ENCODE measurements around the gene JUP.
A peak's percentile ranks its signal among the peaks of the same experiment; 100 is the strongest.
"Not testable (repeated sequence)": the region's sequence is repeated elsewhere in the genome, so short reads cannot be mapped to it uniquely, and the experiment has no call there.

Gene JUP

GRCh38 chr17:41786227-41787020 lies at the start of gene JUP:
JUP (minus strand) TSS chr17:41786711; CDS start chr17:41771854, 14,857 bp downstream.
- DNase-seq: peak; percentile 99

GRCh38 chr17:41835800-41836549 lies 49.5 kb upstream of the JUP start, which contains the start of gene NT5C3B:
NT5C3B (minus strand) TSS chr17:41836232; CDS start chr17:41836193, 39 bp downstream.
- no peak for DNase-seq

- no peak for DNase-seq
Measured at GRCh38 chr17:41835214-41835799, 48.8 kb upstream of the JUP start.

- not testable (repeated sequence) for DNase-seq
Measured at GRCh38 chr17:41829961-41830360, 43.5 kb upstream of the JUP start.

GRCh38 chr17:41825175-41825845 lies 38.8 kb upstream of the JUP start:
- DNase-seq: no peak

- DNase-seq: no peak
Measured at GRCh38 chr17:41824086-41824485, 37.6 kb upstream of the JUP start.

- DNase-seq: no peak
Measured at GRCh38 chr17:41823580-41823979, 37.1 kb upstream of the JUP start.

GRCh38 chr17:41823141-41823524 lies 36.6 kb upstream of the JUP start:
- no peak for DNase-seq

- DNase-seq: no peak
Measured at GRCh38 chr17:41822216-41823140, 36.0 kb upstream of the JUP start.

GRCh38 chr17:41821776-41822175 lies 35.3 kb upstream of the JUP start:
- no peak for DNase-seq

GRCh38 chr17:41818024-41818423 lies 31.5 kb upstream of the JUP start:
- DNase-seq: no peak

GRCh38 chr17:41816637-41817320 lies 30.3 kb upstream of the JUP start:
- DNase-seq: no peak

- no peak for DNase-seq
Measured at GRCh38 chr17:41814195-41814594, 27.7 kb upstream of the JUP start.

- DNase-seq: no peak
Measured at GRCh38 chr17:41813699-41814124, 27.2 kb upstream of the JUP start.

GRCh38 chr17:41813152-41813680 lies 26.7 kb upstream of the JUP start:
- no peak for DNase-seq

- DNase-seq: peak; percentile 30
Measured at GRCh38 chr17:41812381-41813151, 26.1 kb upstream of the JUP start, which contains the start of gene FKBP10. FKBP10 (plus strand) TSS chr17:41813004; CDS start chr17:41813035, 31 bp downstream.

GRCh38 chr17:41811549-41812380 lies 25.3 kb upstream of the JUP start, which contains the start of gene P3H4:
P3H4 (minus strand) TSS chr17:41811949; CDS start chr17:41811915, 34 bp downstream.
- peak; percentile 30 for DNase-seq

- DNase-seq: no peak
Measured at GRCh38 chr17:41810659-41811548, 24.4 kb upstream of the JUP start.
